ENCODE measurements around the gene SLC17A8.
"Not testable (repeated sequence)": the region's sequence is repeated elsewhere in the genome, so short reads cannot be mapped to it uniquely, and the experiment has no call there.

Gene SLC17A8

DNA sequence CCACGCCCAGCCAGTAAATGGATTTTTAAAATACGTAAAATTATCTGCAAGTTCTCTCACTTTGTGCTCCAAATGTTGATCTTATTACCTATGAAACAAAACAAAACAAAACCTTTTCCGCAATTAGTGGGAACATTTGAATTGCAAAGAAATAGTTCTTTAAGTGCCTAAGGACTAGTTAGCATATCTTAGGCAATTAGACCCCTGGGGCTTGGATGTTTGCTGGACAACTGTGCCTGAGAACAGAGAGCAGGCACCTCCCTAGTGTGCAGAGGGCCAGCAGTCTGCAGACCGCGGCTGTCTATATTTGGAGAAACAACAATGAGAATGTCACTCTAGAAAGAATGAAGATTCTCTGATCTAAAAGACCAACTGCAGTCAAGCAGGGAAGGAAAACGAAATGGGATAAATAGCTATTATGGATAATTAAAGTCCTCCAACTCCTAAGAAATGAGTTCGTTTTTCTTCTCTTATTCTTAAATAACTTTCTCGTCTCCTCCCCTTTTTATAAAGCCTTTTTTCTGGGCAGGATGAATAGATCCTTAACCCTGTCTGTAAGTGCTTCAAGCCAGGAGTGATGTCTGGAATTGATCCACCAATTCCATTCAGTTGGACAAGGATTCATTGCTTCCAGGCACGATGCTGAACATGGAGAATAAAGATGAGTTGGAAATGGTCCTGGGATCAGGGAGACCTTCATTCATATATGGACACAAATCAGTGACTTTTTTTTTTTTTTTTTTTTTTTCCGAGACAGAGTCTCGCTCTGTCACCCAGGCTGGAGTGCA, 16.2 kb downstream of the SLC17A8 start:
- DNase-seq: peak; percentile 12

- peak; percentile 39 for DNase-seq
These were observed 18.3 kb downstream of the SLC17A8 start for GRCh38 chr12:100375038-100375735.

GRCh38 chr12:100376161-100376560, 19.3 kb downstream of the SLC17A8 start:
- no peak for DNase-seq

DNA sequence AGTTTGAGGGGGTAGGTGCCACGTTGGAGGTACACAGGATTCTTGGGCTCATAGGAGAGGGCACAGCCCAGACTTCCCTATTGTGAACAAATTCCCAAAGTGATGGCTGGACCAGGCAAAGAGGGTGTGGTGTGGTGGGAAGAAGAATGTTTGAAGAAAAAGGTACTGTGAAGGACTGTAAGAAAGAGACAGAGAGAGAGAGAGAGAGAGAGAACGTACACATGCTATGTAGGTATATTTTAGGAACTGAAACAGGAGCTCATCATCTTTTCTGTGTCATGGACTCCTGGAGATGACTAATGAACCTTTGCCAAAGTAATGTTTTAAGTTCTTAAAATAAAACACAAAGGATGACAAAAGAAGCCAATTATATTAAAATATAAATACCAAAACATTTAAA, 24.5 kb downstream of the SLC17A8 start:
- DNase-seq: no peak

GRCh38 chr12:100382338-100382737, 25.5 kb downstream of the SLC17A8 start:
- DNase-seq: no peak

- DNase-seq: no peak
These were observed 27.0 kb downstream of the SLC17A8 start for GRCh38 chr12:100383586-100384558.

GRCh38 chr12:100384559-100384935, 27.7 kb downstream of the SLC17A8 start:
- no peak for DNase-seq

DNA sequence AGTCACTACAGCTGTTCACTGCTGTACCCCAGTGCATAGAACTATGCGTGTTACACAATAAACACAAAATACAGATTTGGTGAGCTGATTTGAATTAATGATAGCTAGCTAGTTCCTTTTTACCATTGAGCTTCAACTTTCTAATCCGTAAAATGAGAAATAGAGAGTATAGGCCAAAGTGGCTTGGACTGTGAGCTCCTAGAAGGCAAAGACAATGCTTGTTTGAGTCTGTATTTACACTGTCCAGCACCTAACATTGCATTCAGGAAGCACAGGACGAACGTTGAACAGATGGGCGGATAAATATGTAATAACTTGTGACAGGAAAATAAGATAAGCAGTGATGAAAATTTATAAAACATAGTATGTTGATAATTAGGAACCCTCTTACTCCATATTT, 31.5 kb downstream of the SLC17A8 start:
- no peak for DNase-seq

DNA sequence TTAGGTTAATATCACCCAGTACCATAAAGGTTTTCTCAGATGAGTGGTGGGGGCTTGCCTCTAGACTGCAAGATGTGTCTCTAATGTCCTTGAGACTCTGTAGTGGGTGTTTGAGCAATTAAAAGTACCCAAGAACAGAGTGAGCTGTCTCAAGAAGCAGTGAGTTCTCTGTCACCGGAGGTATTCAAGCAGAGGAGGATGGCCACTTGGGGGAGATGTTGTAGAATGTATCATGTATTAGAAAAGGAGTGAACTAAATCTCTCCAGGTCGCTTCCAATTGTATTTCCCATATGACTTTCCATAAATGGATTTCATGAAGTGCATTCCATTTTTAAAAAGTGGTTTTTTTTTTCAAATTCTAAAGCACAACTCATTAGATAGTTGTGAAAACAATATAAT, 35.0 kb downstream of the SLC17A8 start:
- DNase-seq: peak; percentile 1

DNA sequence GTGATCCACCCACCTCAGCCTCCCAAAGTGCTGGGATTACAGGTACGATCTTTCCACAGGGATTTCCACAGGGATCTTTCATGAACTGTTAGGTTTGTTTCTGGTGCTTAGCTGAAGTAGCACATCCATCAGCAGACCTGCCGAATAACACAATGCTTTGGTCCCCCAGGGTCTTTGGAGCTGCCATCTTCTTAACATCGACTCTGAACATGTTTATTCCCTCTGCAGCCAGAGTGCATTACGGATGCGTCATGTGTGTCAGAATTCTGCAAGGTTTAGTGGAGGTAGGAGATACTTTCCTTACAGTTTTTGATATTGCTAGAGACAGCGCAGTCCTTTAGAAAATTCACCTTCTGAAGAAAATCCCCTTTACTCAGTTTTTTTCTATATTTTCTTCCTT, 36.3 kb downstream of the SLC17A8 start:
- DNase-seq: no peak

DNA sequence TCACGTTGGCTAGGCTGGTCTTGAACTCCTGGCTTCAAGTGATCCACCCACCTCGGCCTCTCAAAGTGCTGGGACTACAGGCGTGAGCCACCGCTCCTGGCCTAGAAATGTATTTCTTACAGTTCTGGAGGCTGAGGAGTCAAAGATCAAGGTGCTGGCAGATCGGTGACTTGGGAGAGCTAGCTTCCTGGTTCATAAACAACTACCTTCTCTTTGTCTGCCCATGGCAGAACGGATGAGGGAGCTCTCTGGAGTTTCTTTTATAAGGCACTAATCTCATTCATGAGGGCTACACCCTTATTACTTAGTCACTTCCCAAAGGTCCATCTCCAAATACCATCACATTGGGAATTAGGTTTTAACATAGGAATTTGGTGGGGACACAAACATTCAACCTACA, 38.9 kb downstream of the SLC17A8 start:
- DNase-seq: no peak

DNA sequence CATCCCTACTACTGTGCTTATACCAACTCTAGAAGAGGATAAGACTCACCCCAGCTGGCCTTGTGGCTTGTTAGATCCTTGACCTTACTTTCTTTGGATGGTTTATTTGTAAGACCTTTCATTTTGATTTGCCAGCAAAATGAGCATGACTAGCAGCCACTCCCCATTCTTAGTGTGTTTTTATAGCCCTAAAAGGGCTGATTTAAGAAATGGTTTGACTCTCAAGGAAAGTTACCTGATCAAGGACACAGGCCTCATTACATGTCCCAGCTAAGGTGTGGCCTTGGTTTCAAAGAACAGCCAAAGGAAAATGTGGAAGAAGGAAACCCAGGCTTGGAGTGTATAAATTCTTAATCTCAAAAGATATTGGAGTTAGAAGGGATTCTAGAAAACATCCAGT, 41.4 kb downstream of the SLC17A8 start:
- no peak for DNase-seq

GRCh38 chr12:100399095-100399494, 42.2 kb downstream of the SLC17A8 start:
- no peak for DNase-seq

- no peak for DNase-seq
These were observed 44.8 kb downstream of the SLC17A8 start for GRCh38 chr12:100401660-100402059.

DNA sequence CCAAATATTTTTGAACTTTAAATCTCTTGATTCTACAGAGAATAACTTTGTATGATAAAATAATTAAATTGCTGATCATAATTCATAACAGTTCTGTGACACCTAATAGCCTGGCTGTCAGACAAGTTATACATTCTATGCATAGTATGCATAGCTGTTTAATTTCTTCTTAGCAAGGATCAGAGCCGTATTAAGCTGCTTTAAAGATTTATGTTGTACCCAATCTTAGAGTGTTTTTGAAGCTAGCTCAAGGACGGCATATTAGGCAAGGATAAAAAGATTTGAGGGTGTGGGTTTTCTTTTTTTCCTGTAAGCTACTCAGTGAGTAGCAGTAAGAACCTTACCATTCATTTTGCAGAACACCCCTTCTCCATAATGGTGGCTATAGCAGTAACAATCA, 45.9 kb downstream of the SLC17A8 start:
- no peak for DNase-seq

GRCh38 chr12:100403446-100403845, 46.6 kb downstream of the SLC17A8 start:
- DNase-seq: no peak

DNA sequence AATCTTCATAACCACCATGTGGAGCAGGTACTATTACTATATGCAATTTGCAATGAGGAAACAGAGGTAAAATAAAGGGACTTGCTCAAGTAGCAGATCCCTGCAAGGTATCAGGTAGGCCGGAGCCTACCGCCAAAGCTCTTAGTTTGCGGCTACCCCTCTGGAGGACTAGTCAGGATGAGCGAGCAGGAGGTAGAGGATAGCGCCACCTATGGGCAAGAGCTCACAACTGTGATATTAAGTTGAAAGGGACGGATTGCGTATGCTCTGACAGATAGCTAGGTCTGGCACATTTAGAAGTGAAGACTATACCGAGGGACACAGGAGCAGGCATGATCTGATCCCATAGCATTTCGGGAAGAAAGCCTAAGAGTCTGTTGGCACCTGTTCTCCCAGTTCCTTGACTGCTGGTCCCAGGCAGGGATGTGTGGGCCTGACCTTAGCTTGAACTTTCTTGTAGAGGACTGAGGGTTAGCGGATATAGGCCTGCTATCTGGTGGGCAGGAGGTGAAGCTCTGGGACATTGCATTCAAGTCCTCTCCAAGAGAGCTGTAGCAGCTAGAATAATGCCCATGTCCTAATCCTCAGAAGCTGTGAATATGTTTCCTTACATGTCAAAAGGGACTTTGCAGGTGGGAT, 48.0 kb downstream of the SLC17A8 start:
- peak; percentile 13 for DNase-seq

- DNase-seq: no peak
These were observed 56.1 kb downstream of the SLC17A8 start for GRCh38 chr12:100413001-100413400.

GRCh38 chr12:100414739-100415138, 57.9 kb downstream of the SLC17A8 start:
- no peak for DNase-seq

GRCh38 chr12:100422646-100423045, 65.8 kb downstream of the SLC17A8 start:
- DNase-seq: no peak

GRCh38 chr12:100426145-100426544, 69.3 kb downstream of the SLC17A8 start:
- no peak for DNase-seq

- DNase-seq: no peak
These were observed 70.2 kb downstream of the SLC17A8 start for GRCh38 chr12:100427078-100427477.

DNA sequence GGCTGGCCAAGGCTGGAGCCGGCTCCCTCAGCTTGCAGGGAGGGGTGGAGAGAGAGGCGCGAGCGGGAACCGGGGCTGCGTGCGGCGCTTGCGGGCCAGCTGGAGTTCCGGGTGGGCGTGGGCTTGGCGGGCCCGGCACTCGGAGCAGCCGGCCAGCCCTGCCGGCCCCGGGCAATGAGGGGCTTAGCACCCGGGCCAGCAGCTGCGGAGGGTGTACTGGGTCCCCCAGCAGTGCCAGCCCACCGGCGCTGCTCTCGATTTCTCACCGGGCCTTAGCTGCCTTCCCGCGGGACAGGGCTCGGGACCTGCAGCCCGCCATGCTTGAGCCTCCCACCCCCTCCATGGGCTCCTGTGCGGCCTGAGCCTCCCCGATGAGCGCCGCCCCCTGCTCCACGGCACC, 73.4 kb downstream of the SLC17A8 start:
- DNase-seq: not testable (repeated sequence)

All from COR-L47 (cell line).